Superior temporal gyrus (tissue), 1 donor: ENCODE results near the gene SCML1.

ENCODE experiments used
- DNase-seq: peaks from one replicate; pipeline ENCODE4 v3.0.0-alpha.2; 2016; ENCODE audit errors: extremely low spot score

The SCML1 gene

GRCh38 chrX:17736856-17737709, at the start of gene SCML1:
Gene SCML1, plus strand, starts transcription at chrX:17737493. Its CDS starts 6,694 bp downstream, at chrX:17744187.
- peak; percentile 93 for DNase-seq

GRCh38 chrX:17687648-17688047, 49.6 kb upstream of the SCML1 start:
- DNase-seq: no peak

DNA sequence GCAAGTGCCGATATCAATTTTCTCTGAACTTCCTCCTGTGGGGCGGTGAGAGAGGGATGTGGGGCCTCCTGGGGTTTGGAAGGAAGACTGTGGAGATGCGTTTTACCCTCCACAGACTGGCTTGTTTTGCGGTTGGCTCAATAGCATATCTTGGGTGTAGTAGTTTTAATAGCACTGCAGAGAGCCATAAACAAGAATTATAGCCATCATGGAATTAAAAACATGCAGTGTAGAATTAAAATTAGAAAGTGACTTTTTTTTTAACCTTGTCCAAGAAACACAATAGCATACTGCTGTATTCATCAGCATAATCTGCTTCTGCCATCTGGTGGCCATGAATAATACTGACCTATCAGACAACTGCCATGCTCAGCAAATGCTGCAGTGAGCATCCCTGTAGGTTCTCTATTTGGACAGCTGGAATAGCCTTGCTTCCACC, 47.3 kb upstream of the SCML1 start:
- peak; percentile 89 for DNase-seq

- DNase-seq: no peak
Measured at GRCh38 chrX:17692709-17693346, 44.5 kb upstream of the SCML1 start.

- DNase-seq: no peak
Measured at GRCh38 chrX:17697191-17697590, 40.1 kb upstream of the SCML1 start.

DNA sequence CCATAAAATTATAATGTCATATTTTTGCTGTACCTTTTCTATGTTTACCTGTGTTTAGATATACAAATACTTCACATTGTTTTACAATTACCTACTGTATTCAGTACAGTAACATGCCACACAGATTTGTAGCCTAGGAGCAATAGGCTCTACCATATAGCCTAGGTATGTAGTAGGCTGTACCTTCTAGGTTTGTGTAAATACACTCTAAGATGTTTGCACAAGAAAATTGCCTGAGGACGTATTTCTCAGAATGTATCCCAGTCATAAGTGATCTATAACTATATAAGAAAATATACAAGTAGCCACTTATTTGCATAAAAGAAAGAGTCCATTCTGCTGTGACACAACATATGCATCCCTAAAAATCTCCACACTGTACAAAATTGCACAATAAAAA, 36.3 kb upstream of the SCML1 start:
- DNase-seq: no peak

- no peak for DNase-seq
Measured at GRCh38 chrX:17703201-17703600, 34.1 kb upstream of the SCML1 start.

- DNase-seq: no peak
Measured at GRCh38 chrX:17705211-17705610, 32.1 kb upstream of the SCML1 start.

DNA sequence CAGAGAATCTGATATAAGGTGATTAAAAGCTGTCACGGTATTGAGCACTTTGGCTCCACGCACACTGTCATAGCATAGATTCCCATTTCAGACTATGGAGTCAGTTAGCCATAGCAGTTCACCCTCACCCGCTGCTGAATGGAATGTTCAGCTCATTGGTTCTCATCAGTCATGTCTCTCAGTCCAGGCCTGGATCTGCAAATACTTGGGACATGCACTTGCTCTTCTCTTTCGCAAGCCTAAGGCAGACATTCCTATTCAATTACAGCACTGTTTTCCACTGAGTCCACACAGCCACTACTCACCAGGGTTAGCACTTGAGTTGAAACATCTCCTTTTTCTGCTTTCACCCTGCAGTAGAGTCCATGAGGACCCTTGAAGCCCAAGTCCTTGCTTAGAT, 30.6 kb upstream of the SCML1 start:
- no peak for DNase-seq

DNA sequence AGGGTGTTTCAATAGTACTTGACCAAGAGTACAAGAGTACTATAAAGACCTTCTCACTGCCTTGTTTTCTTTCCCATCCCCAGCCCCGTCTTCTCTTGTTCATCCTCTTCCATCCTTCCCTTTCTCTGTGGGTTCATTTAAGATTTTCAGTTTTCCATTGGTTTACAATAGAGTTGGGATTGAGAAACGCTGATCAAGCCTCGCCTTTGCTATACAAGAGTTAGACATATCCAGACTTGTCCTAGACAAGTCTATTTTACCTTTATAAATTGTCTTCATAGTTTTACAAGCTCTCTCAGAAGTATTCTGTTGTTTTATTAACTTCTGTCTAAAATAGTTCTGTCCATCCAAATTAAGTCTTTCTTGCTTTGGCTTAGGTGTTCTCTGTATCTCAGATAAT, 29.6 kb upstream of the SCML1 start:
- no peak for DNase-seq

DNA sequence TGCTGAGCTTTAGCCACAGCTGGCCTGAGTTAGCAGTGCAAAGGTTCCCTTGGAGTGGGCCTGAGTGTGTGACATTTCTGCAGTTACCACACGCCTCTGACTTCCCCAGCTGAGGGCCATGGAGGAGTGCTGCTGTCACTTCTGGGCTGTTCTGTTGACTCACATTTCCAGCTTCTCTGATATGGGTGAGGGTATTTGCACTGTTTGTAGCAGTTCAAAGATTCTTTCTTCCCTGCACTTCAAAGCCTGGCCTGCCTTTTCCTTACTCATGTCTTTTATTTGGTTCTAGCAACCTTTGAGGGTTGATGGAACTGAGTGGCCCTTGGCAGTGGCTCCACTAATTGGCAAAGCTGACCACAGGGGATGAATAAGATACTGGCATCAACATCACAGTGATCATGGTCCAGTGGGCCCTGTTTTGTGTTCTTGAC, 26.4 kb upstream of the SCML1 start:
- no peak for DNase-seq

DNA sequence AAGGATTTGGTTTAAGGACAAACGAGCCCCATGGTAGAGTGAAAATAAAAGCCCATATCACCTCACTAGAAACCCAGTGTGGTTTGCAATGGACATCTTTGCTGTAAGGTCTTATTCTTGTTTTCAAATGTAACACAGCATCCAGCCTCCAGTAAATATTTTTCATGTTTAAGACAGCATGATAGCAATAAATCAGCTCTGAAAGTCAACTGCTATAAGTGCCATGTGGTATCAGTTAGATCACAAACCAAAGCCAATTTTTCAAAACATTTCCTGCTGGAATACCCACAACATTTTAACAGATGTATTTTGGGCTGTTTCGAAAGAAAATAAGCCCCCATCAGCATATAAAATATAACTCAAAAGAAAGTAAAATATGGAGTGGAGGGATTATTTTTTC, 24.0 kb upstream of the SCML1 start:
- no peak for DNase-seq

DNA sequence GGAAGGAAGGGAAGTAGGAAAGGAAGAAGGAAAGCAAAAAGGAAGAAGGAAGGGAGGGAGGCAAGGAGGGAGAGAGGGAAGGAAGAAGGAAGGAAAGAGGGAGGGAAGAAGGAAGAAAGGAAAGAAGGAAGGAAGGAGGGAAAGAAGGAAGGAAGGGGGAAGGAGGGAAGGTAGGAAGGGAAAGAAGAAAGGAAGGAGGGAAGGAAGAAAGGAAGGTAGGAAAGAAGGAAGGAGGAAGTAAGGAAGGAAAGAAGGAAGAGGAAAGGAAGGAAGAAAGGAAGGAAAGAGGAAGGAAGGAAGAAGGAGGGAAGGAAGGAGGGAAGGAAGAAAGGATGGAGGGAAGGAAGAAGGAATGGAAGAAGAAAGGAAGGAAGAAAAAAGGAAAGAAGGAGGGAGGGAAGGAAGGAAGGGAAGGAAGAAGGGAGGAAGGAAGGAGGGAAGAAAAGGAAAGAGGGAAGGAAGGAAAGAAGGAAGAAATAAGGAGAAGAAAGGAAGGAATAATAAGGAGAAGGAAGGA, 18.6 kb upstream of the SCML1 start:
- DNase-seq: no peak

DNA sequence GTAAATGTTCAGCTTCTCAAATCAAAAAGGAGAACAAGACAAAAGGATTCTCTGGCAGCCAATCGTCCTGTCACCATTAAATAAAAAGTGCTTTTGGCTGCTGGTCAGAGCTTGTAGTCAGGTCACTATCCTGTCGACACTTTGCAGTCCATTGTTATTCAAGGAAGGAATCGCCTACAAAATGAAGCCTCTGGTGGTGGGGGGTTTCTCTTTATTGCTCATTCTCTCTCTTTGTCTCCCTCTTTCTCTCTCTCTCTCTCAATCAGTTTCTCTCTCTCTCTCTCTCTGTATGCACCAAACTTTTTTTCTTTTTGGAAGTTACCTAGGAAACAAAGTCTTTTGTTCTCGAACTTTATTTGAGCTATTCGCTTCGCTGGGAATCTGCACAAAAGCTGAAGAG, 17.6 kb upstream of the SCML1 start:
- DNase-seq: no peak

DNA sequence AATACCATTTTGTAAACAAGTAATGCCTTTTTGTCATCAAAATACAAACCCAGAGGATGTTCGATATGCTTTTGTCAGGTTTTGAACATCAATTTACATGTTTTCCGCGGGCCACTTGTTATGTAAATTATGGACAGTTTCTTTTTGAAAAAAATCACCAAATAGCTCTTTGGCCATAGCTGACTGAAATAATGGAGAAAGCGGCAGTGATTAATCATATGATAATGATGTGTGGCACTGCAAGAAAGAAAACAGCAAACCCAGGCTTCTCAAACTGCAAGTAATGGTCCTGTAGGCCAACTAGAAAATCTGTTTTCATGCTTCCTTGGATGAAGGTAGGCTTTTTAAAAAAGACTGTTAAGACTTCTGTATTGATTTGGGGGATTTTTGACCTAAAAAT, 15.6 kb upstream of the SCML1 start:
- no peak for DNase-seq

DNA sequence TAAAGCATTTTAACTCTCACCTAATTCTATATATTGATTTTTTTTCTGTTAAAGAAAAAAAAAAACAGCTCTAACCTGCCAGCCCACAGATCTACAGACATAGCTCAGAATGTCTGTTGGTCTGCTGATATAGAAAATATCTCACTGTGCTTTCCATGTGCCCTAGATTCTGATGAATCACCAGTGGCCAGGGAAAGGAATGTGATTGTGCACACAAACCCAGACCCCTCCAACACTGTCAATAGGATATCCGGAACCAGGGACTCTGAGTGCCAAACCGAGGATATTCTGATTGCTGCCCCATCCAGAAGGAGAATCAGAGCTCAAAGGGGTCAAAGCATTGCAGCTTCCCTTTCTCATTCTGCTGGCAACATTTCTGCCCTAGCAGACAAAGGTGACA, 12.1 kb upstream of the SCML1 start:
- DNase-seq: no peak

DNA sequence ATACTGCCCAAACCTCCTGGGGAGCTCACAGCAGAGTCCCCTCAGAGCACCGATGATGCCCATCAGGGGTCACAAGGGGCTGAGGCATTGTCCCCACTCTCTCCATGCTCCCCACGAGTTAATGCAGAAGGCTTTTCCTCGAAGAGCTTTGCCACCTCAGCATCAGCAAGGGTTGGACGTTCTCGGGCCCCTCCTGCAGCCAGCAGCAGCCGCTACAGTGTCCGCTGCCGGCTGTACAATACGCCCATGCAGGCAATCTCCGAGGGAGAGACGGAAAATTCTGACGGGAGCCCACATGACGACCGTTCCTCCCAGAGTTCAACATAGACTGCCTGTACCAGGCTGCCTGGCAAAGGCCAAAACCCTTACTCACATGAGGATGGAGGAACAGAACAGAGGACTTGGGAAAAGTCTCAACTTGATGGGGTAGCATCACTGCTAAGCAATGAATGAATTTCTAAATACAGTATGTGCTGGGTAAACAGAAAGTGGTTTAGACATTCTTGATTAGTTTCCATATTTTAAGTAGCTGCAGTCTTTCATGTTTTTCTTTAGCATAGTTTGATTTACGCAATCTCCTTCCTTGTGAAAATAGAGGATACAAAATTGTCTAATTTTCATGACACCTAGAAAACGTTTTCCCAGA, 5.0 kb upstream of the SCML1 start:
- DNase-seq: no peak

- DNase-seq: no peak
Measured at GRCh38 chrX:17735406-17735805, 1.9 kb upstream of the SCML1 start.

- no peak for DNase-seq
Measured at GRCh38 chrX:17736478-17736855, 826 bp upstream of the SCML1 start.

GRCh38 chrX:17737710-17737985, 355 bp downstream of the SCML1 start:
- no peak for DNase-seq

DNA sequence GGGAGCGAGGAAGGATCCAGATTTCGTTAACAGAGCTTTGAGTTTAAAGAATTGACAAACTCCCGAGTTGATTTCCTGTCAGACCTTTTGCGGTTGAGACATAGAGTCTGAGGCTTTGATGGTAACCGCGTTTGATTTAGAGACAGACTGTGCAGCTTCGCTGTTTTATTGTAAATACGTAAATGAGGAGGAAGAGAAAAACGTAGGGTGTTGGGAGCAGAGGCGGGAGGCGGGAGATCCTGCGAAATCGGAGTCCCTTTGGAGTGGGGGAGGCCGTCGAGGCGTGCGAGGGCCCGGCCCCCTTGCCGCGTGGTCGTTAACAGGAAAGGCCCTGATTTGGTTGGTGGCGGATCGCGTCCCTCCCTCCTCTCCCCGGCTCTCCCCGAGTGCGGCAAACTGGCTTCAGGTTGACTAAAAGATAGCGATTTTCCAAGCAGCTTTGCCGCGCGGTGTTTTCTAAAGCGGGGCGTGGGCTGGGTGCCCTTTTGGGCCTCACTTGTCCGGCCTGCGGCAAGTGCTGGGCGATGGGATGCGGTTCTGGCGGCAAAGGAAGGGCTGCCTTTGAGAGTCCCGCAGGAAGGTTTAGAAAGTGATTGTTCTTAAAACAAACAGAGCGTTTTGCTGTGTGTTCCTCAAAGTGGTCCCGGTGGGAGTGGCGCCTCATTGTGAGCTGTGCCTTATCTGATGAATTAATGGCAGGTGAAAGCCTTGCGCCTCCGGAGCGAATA, 857 bp downstream of the SCML1 start:
- DNase-seq: no peak
